Measurements from ENCODE around the gene POLR2E. TPM values are rescaled to one million over a fixed set of nuclear protein-coding genes. Genes with fewer than 3 reads are reported as not detected.

Gene POLR2E
- total and polyA plus RNA-seq, 10 of the 15 experiments (the other 5 are each of a cell fraction or from before 2014, with no cell fraction given), result 4.0 to 487 (median 200) TPM

DNA sequence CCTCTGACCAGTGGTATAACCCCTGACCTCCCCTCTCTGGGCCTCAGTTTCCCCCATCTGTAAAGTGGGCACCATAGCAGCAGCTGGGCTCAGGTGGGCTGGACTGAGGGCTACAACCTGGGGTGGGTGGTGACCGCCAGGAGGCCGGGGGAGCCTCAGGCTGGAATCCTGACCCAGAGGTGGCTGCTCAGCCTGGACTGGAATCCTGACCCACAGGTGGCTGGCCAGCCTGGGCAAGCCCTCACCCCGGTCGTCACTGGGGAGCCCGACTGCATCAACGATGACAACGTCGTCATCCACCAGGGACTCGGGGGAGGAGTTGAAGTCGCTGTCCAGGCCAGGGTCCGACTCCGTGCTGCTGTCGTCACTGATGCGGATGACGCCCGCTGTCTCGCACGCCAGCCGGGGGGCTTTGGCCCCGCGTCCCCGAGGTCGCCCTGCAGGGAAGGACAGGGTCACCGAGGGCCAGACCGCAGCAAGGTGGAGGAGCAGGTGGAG, 18.9 kb upstream of the POLR2E start:
- intact Hi-C loops (cut with micrococcal nuclease; ENCODE audit: unreplicated experiment) (loop anchor here (5.0 kb wide), 1 partner anchor 78 kb away; no protein-coding TSS in a partner anchor), in situ Hi-C loops (cut with MboI) (no loop called here)
- no peak for TF ChIP-seq KLF5 (IDR thresholded peaks at IDR 0.05; ENCODE audit: partially characterized antibody)
- no peak for TF ChIP-seq ZNF687 (IDR thresholded peaks at IDR 0.05)
- no peak for TF ChIP-seq HDAC6 (IDR thresholded peaks at IDR 0.05; ENCODE audit: unreplicated experiment)
- TF ChIP-seq PAX5 (IDR thresholded peaks at IDR 0.05; ENCODE audit: borderline replicate concordance, low read depth, low read length), result no peak
- no peak for TF ChIP-seq TCF12 (IDR thresholded peaks at IDR 0.05; ENCODE audit: low read depth, low read length)
- no peak for TF ChIP-seq NRF1 (conservative IDR thresholded peaks at IDR 0.05; ENCODE audit: low read depth, low read length)
- TF ChIP-seq, protein P1, sequence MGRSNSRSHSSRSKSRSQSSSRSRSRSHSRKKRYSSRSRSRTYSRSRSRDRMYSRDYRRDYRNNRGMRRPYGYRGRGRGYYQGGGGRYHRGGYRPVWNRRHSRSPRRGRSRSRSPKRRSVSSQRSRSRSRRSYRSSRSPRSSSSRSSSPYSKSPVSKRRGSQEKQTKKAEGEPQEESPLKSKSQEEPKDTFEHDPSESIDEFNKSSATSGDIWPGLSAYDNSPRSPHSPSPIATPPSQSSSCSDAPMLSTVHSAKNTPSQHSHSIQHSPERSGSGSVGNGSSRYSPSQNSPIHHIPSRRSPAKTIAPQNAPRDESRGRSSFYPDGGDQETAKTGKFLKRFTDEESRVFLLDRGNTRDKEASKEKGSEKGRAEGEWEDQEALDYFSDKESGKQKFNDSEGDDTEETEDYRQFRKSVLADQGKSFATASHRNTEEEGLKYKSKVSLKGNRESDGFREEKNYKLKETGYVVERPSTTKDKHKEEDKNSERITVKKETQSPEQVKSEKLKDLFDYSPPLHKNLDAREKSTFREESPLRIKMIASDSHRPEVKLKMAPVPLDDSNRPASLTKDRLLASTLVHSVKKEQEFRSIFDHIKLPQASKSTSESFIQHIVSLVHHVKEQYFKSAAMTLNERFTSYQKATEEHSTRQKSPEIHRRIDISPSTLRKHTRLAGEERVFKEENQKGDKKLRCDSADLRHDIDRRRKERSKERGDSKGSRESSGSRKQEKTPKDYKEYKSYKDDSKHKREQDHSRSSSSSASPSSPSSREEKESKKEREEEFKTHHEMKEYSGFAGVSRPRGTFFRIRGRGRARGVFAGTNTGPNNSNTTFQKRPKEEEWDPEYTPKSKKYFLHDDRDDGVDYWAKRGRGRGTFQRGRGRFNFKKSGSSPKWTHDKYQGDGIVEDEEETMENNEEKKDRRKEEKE (IDR thresholded peaks at IDR 0.05), result no peak
- no peak for TF ChIP-seq FOXK2 (IDR thresholded peaks at IDR 0.05)
- TF ChIP-seq TAF1 (IDR thresholded peaks at IDR 0.05; ENCODE audit: borderline replicate concordance, low read depth, low read length), result no peak
- no peak for TF ChIP-seq NR2F1 (conservative IDR thresholded peaks at IDR 0.05)
- TF ChIP-seq MXI1 (IDR thresholded peaks at IDR 0.05; ENCODE audit: low read depth, low read length), result no peak
- TF ChIP-seq JUND (IDR thresholded peaks at IDR 0.05; ENCODE audit: low read depth, low read length), result no peak
- TF ChIP-seq, protein P2, sequence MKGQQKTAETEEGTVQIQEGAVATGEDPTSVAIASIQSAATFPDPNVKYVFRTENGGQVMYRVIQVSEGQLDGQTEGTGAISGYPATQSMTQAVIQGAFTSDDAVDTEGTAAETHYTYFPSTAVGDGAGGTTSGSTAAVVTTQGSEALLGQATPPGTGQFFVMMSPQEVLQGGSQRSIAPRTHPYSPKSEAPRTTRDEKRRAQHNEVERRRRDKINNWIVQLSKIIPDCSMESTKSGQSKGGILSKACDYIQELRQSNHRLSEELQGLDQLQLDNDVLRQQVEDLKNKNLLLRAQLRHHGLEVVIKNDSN (IDR thresholded peaks at IDR 0.05; ENCODE audit: borderline replicate concordance, extremely low read length, insufficient read depth, low read depth, low read length), result no peak
- no peak for TF ChIP-seq MEF2A (IDR thresholded peaks at IDR 0.05; ENCODE audit: insufficient read depth, low read depth, low read length)
- TF ChIP-seq SREBF1 (IDR thresholded peaks at IDR 0.05; ENCODE audit: low read length), result no peak
- ChIA-PET POLR2A (interaction anchor here (0.6 to 1.4 kb wide), 6 partner anchors 17 to 86 kb away, joined by 3 to 8 read pairs (median 4); no protein-coding TSS in a partner anchor), CTCF (interaction anchor here (0.6 to 3.1 kb wide), 28 partner anchors 10 to 259 kb away, joined by 3 to 49 read pairs (median 4); partner anchors contain the start of genes ABCA7, ARHGAP45, ATP5F1D and CNN2), SMC1A (ENCODE audit: uncharacterized antibody, unreplicated experiment) (interaction anchor here (0.9 to 3.1 kb wide), 10 partner anchors 10 to 127 kb away, joined by 3 to 24 read pairs (median 4); partner anchors contain the start of gene RNU6-2), RAD21 (ENCODE audit: unreplicated experiment) (interaction anchor here (0.6 to 3.0 kb wide), 27 partner anchors 10 to 155 kb away, joined by 3 to 38 read pairs (median 5); partner anchors contain the start of genes ABCA7 and CIRBP)
- Histone ChIP-seq H3K4me1 (ENCODE audit: control insufficient read depth, insufficient read depth, low read length) (0 out of 2 replicates have a peak, but pooled peaks cover 3% of the 10 kb centered on the region), H4K20me1 (ENCODE audit: control insufficient read depth, insufficient read depth) (no peaks in the 10 kb centered on the region), H2AFZ (ENCODE audit: control insufficient read depth, low read depth, low read length) (no peak overlapping the region), H3K36me3 (ENCODE audit: control insufficient read depth in 2 of 2, insufficient read depth in 2 of 2, low read length in 1 of 2) (peaks cover 0 to 28% of the 10 kb centered on the region in 2 experiments; a peak in 3 of 4 replicates), H3K27ac (ENCODE audit: control insufficient read depth, insufficient read depth) (no peak overlapping the region), H3K27me3 (replicated peaks in 1 of 2; ENCODE audit: control insufficient read depth in 2 of 2, insufficient read depth in 2 of 2, low read length in 1 of 2) (no peaks in the 10 kb centered on the region), H3K4me2 (ENCODE audit: control insufficient read depth, insufficient read depth) (no peak overlapping the region), H3K9ac (ENCODE audit: control insufficient read depth, insufficient read depth, low read length) (no peak overlapping the region), H3K9me3 (replicated peaks; ENCODE audit: control insufficient read depth, insufficient read depth, low read length) (no peaks in the 10 kb centered on the region), H3K79me2 (ENCODE audit: control insufficient read depth, insufficient read depth, low read length) (no peaks in the 10 kb centered on the region), H3K4me3 (no peak overlapping the region)
- ATAC-seq, result no peak
- 96% methylated on average over 25 of the region's 25 CpGs for WGBS (ENCODE audit: insufficient coverage, insufficient replicate concordance, low lambda C conversion rate, missing lambda C conversion rate)
- no TSS peak for BruUV-seq (replicated peaks)
- DNase-seq (ENCODE audit: low read depth, low spot score), result no peak
- no peak for FAIRE-seq

Measured in GM12878 (cell line).